Measurements from ENCODE around the gene CTSC.

CTSC gene

DNA sequence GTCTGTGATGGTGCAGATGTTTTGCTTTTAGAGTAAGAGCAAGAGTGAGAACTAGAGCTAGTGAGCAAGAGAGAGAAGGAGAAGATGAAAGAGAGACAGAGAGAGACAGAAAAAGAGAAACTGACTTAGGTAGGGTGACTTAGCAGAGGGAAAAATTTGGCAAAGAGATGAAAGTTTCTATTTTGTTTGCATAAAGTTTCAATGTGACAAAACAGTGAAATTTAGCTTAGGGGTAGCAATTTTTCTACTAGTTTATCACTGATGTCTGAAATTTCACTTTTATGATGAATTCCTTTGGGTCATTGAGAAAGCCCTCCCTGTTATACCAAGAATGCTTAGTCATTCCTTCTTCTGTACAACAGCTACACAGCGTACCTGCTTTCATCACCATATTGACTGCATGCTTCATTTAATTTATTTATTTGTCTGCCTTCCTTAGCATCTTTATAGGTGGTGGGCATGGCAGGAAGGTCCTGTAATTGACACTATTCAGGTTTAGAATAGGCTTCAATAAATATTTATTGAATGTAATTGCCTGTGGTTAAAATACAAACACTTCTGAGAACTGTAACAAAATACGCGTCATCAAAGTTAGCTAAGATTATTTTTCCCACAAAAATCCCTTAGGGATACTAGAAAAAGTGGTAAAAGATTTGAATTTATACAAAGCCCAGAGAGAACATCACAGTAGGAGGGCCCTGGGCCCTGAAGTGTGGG lies 19.9 kb upstream of the CTSC start (continued):
- TF ChIP-seq, protein P1, sequence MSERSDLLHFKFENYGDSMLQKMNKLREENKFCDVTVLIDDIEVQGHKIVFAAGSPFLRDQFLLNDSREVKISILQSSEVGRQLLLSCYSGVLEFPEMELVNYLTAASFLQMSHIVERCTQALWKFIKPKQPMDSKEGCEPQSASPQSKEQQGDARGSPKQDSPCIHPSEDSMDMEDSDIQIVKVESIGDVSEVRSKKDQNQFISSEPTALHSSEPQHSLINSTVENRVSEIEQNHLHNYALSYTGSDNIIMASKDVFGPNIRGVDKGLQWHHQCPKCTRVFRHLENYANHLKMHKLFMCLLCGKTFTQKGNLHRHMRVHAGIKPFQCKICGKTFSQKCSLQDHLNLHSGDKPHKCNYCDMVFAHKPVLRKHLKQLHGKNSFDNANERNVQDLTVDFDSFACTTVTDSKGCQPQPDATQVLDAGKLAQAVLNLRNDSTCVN (tag by site-specific recombination; optimal IDR thresholded peaks at IDR 0.05), result no peak
- no peak for TF ChIP-seq ZNF776 (tag by site-specific recombination; IDR thresholded peaks at IDR 0.05; ENCODE audit: borderline replicate concordance)
- TF ChIP-seq ZNF660 (tag by site-specific recombination; IDR thresholded peaks at IDR 0.05), result 0 out of 2 replicates have a peak, but pooled peaks have one; percentile 17
- no peak for TF ChIP-seq ZNF555 (tag by site-specific recombination; conservative IDR thresholded peaks at IDR 0.05)
- peak; percentile 65 for TF ChIP-seq TCF7L2 (IDR thresholded peaks at IDR 0.05; ENCODE audit: borderline replicate concordance, low read depth, low read length)
- TF ChIP-seq, protein P2, sequence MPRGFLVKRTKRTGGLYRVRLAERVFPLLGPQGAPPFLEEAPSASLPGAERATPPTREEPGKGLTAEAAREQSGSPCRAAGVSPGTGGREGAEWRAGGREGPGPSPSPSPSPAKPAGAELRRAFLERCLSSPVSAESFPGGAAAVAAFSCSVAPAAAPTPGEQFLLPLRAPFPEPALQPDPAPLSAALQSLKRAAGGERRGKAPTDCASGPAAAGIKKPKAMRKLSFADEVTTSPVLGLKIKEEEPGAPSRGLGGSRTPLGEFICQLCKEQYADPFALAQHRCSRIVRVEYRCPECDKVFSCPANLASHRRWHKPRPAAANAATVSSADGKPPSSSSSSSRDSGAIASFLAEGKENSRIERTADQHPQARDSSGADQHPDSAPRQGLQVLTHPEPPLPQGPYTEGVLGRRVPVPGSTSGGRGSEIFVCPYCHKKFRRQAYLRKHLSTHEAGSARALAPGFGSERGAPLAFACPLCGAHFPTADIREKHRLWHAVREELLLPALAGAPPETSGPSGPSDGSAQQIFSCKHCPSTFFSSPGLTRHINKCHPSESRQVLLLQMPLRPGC (tag by site-specific recombination; IDR thresholded peaks at IDR 0.05), result peak; percentile 56; the same call in 1 of the 2 replicates
- TF ChIP-seq ZNF16 (tag by site-specific recombination; IDR thresholded peaks at IDR 0.05; ENCODE audit: low read depth), result no peak
- no peak for TF ChIP-seq ZNF350 (tag by site-specific recombination; IDR thresholded peaks at IDR 0.05)
- TF ChIP-seq SCRT1 (tag by site-specific recombination; IDR thresholded peaks at IDR 0.05; ENCODE audit: borderline replicate concordance), result no peak
- TF ChIP-seq ZNF404 (tag by site-specific recombination; IDR thresholded peaks at IDR 0.05), result no peak
- no peak for TF ChIP-seq ZNF157 (tag by site-specific recombination; IDR thresholded peaks at IDR 0.05)
- no peak for TF ChIP-seq ZNF670 (tag by site-specific recombination; IDR thresholded peaks at IDR 0.05; ENCODE audit: low read depth)
- no peak for TF ChIP-seq ZNF292 (tag by site-specific recombination; IDR thresholded peaks at IDR 0.05; ENCODE audit: borderline replicate concordance, low read depth)
- no peak for TF ChIP-seq ZNF544 (tag by site-specific recombination; IDR thresholded peaks at IDR 0.05)
- TF ChIP-seq, protein P3, sequence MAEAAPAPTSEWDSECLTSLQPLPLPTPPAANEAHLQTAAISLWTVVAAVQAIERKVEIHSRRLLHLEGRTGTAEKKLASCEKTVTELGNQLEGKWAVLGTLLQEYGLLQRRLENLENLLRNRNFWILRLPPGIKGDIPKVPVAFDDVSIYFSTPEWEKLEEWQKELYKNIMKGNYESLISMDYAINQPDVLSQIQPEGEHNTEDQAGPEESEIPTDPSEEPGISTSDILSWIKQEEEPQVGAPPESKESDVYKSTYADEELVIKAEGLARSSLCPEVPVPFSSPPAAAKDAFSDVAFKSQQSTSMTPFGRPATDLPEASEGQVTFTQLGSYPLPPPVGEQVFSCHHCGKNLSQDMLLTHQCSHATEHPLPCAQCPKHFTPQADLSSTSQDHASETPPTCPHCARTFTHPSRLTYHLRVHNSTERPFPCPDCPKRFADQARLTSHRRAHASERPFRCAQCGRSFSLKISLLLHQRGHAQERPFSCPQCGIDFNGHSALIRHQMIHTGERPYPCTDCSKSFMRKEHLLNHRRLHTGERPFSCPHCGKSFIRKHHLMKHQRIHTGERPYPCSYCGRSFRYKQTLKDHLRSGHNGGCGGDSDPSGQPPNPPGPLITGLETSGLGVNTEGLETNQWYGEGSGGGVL (tag by site-specific recombination; IDR thresholded peaks at IDR 0.05), result peak; percentile 22; the same call in 1 of the 2 replicates
- TF ChIP-seq ZNF600 (tag by site-specific recombination; IDR thresholded peaks at IDR 0.05), result no peak
- TF ChIP-seq, protein P4, sequence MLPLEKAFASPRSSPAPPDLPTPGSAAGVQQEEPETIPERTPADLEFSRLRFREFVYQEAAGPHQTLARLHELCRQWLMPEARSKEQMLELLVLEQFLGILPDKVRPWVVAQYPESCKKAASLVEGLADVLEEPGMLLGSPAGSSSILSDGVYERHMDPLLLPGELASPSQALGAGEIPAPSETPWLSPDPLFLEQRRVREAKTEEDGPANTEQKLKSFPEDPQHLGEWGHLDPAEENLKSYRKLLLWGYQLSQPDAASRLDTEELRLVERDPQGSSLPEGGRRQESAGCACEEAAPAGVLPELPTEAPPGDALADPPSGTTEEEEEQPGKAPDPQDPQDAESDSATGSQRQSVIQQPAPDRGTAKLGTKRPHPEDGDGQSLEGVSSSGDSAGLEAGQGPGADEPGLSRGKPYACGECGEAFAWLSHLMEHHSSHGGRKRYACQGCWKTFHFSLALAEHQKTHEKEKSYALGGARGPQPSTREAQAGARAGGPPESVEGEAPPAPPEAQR (tag by site-specific recombination; IDR thresholded peaks at IDR 0.05), result no peak
- TF ChIP-seq MEIS1 (CRISPR knock-in tag; IDR thresholded peaks at IDR 0.05; ENCODE audit: borderline replicate concordance), result no peak
- no peak; the same call in 1 of the 2 replicates for TF ChIP-seq TRIM28 (IDR thresholded peaks at IDR 0.05; ENCODE audit: borderline replicate concordance, low read length)
- no peak for TF ChIP-seq ZNF626 (tag by site-specific recombination; IDR thresholded peaks at IDR 0.05)
- TF ChIP-seq, protein P5, sequence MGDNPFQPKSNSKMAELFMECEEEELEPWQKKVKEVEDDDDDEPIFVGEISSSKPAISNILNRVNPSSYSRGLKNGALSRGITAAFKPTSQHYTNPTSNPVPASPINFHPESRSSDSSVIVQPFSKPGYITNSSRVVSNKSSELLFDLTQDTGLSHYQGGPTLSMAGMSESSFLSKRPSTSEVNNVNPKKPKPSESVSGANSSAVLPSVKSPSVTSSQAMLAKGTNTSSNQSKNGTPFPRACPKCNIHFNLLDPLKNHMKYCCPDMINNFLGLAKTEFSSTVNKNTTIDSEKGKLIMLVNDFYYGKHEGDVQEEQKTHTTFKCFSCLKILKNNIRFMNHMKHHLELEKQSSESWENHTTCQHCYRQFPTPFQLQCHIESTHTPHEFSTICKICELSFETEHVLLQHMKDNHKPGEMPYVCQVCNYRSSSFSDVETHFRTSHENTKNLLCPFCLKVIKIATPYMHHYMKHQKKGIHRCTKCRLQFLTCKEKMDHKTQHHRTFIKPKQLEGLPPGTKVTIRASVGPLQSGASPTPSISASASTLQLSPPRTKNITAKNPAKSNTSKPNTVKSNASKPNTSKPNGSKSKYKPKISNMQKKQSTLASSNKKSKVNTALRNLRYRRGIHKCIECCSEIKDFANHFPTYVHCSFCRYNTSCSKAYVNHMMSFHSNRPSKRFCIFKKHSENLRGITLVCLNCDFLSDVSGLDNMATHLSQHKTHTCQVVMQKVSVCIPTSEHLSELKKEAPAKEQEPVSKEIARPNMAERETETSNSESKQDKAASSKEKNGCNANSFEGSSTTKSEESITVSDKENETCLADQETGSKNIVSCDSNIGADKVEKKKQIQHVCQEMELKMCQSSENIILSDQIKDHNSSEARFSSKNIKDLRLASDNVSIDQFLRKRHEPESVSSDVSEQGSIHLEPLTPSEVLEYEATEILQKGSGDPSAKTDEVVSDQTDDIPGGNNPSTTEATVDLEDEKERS (tag by site-specific recombination; IDR thresholded peaks at IDR 0.05), result no peak
- peak; percentile 61; the same call in 1 of the 2 replicates for TF ChIP-seq ZNF610 (tag by site-specific recombination; IDR thresholded peaks at IDR 0.05; ENCODE audit: borderline replicate concordance)
- no peak for TF ChIP-seq ZNF48 (tag by site-specific recombination; IDR thresholded peaks at IDR 0.05)
- TF ChIP-seq HOXA7 (CRISPR knock-in tag; IDR thresholded peaks at IDR 0.05; ENCODE audit: borderline replicate concordance), result no peak
- TF ChIP-seq GLI2 (tag by site-specific recombination; IDR thresholded peaks at IDR 0.05; ENCODE audit: borderline replicate concordance, low read depth), result peak; percentile 82
- peak; percentile 73; the same call in 1 of the 2 replicates for TF ChIP-seq ZSCAN30 (tag by site-specific recombination; IDR thresholded peaks at IDR 0.05)
- TF ChIP-seq SP7 (tag by site-specific recombination; IDR thresholded peaks at IDR 0.05), result peak; percentile 60; the same call in 1 of the 2 replicates
- TF ChIP-seq ZBTB1 (tag by site-specific recombination; IDR thresholded peaks at IDR 0.05), result no peak
- no peak for TF ChIP-seq ZBTB7A (tag by site-specific recombination; IDR thresholded peaks at IDR 0.05; ENCODE audit: low read depth)
